T-cell (primary cell): ENCODE measurements around the gene PLEKHH1. TPM values are rescaled to one million over a fixed set of nuclear protein-coding genes. Genes with fewer than 3 reads are reported as not detected.
A peak's percentile ranks its signal among the peaks of the same experiment; 100 is the strongest.
"Not testable (repeated sequence)": the region's sequence is repeated elsewhere in the genome, so short reads cannot be mapped to it uniquely, and the experiment has no call there.

Experiments
- ATAC-seq, 4 experiments: fragments of 200-7000 bp in 3 of 4; fragments of 150-1000 bp in 1 of 4; cut with Tn5 transposase; replicated peaks in 1 of 4; 1 replicate in 3 of 4; 2 replicates in 1 of 4; pipeline ENCODE4 v1.10.0; 2021; ENCODE audit warnings: moderate library complexity in 3 of 4, mild to moderate bottlenecking in 2 of 4, moderate number of reproducible peaks in 1 of 4
- CTCF ChIA-PET, 2 donors: fragments of 300-600 bp; sonication (Branson Sonifier 250); formaldehyde crosslinking; loops; one replicate each; lab custom pipeline; 2022; ENCODE audit warnings: antibody characterized with exemption in 2 of 2; lab: Charles Lee
- POLR2A ChIA-PET, 2 donors: fragments of 300-600 bp; sonication (Branson Sonifier 250); formaldehyde crosslinking; loops; one replicate each; lab custom pipeline; 2022; ENCODE audit warnings: antibody characterized with exemption in 2 of 2; lab: Charles Lee
- DNase-seq, 35 experiments: peaks; one replicate each; pipeline versions ENCODE4 v3.0.0 to v3.0.0-alpha.2; 2013 to 2023
- H3K27ac ChIP-seq: one replicate; pipeline ENCODE4 v1.5.1; 2013; ENCODE audit warnings: low read length
- H3K27me3 ChIP-seq, 2 experiments: replicated peaks in 1 of 2; 1 replicate in 1 of 2; 2 replicates in 1 of 2; pipeline versions ENCODE4 v1.6.1 to v1.7.0; 2013; ENCODE audit warnings: low read length in 1 of 2, mixed read lengths in 1 of 2; ENCODE audit not compliant: control insufficient read depth in 2 of 2, insufficient read depth in 2 of 2; ENCODE audit errors: extremely low read depth in 1 of 2
- H3K36me3 ChIP-seq, 2 donors: 1 replicate in 1 of 2; 2 replicates in 1 of 2; pipeline versions ENCODE4 v1.6.1 to v1.7.0; 2013; ENCODE audit warnings: low read length in 1 of 2; ENCODE audit not compliant: control insufficient read depth in 2 of 2, insufficient read depth in 1 of 2; ENCODE audit errors: extremely low read depth in 1 of 2
- H3K4me1 ChIP-seq, 2 experiments: 1 replicate in 1 of 2; 2 replicates in 1 of 2; pipeline versions ENCODE4 v1.6.1 to v1.7.0; 2013; ENCODE audit warnings: low read length in 2 of 2, mixed read lengths in 1 of 2; ENCODE audit not compliant: insufficient read depth in 2 of 2, control insufficient read depth in 1 of 2; ENCODE audit errors: extremely low read depth in 1 of 2
- H3K4me3 ChIP-seq, 2 donors: 1 replicate in 1 of 2; 2 replicates in 1 of 2; pipeline versions ENCODE4 v1.5.1 to v1.7.0; 2013; ENCODE audit warnings: mild to moderate bottlenecking in 2 of 2, low read length in 1 of 2, moderate library complexity in 1 of 2; ENCODE audit not compliant: control insufficient read depth in 1 of 2; ENCODE audit errors: extremely low read depth in 1 of 2
- H3K9me3 ChIP-seq: 2 replicates; pipeline ENCODE4 v1.7.0; 2013
- H3K27ac Mint-ChIP-seq, 2 donors: one replicate each; pipeline ENCODE4 v1.8.0; 2020 to 2021; ENCODE audit warnings: mild to moderate bottlenecking in 2 of 2, mixed read lengths in 2 of 2
- H3K27me3 Mint-ChIP-seq, 2 donors: one replicate each; pipeline ENCODE4 v1.8.0; 2021 to 2022; ENCODE audit warnings: mixed read lengths in 2 of 2
- H3K36me3 Mint-ChIP-seq: one replicate; pipeline ENCODE4 v1.8.0; 2021; ENCODE audit warnings: mixed read lengths
- H3K4me1 Mint-ChIP-seq, 3 donors: one replicate each; pipeline ENCODE4 v1.8.0; 2020 to 2022; ENCODE audit warnings: mixed read lengths in 3 of 3, mild to moderate bottlenecking in 1 of 3
- H3K4me3 Mint-ChIP-seq, 3 donors: one replicate each; pipeline ENCODE4 v1.8.0; 2020 to 2022; ENCODE audit warnings: mild to moderate bottlenecking in 3 of 3, mixed read lengths in 3 of 3, moderate library complexity in 3 of 3
- H3K9me3 Mint-ChIP-seq, 3 donors: one replicate each; pipeline ENCODE4 v1.8.0; 2020 to 2022; ENCODE audit warnings: mixed read lengths in 3 of 3
- WGBS: methylation state at CpG from one replicate; pipeline ENCODE4 v1.1.5; 2013; ENCODE audit warnings: missing lambda C conversion rate; ENCODE audit not compliant: insufficient coverage; 5-methylcytosine and 5-hydroxymethylcytosine counted together
- total RNA-seq, 35 experiments: library from RNA in 6 of 35; stranded (reverse) in 6 of 35; fragments of 120-200 nt in 1 of 35; gene quantifications; one replicate each; pipeline versions ENCODE4 v1.2.1 to v1.2.4 and lab custom pipeline; 2013 to 2026

Gene PLEKHH1
- total RNA-seq, 5 donors from 2014 or later (not counting 1 experiment from before 2014, with no cell fraction given): 0.20 to 1.0 (median 0.58) TPM

- CTCF ChIA-PET: interaction anchor here (0.5 to 2.3 kb wide), 5 partner anchors 20 to 819 kb away, joined by 3 to 12 read pairs (median 3); no protein-coding TSS in a partner anchor
- Mint-ChIP-seq H3K27me3 (no peaks in the 10 kb centered on the region), H3K4me1 (no peaks in the 10 kb centered on the region), H3K36me3 (peaks cover 18% of the 10 kb centered on the region), H3K4me3 (no peak overlapping the region), H3K27ac (peak overlapping the region; percentile 31 to 34), H3K9me3 (no peaks in the 10 kb centered on the region)
- no peak for ATAC-seq
- Histone ChIP-seq H3K4me3 (no peak overlapping the region), H3K27ac (no peak overlapping the region), H3K4me1 (no peaks in the 10 kb centered on the region), H3K36me3 (peaks cover 10 to 32% of the 10 kb centered on the region in 2 donors), H3K27me3 (no peaks in the 10 kb centered on the region), H3K9me3 (no peaks in the 10 kb centered on the region)
- POLR2A ChIA-PET: interaction anchor here in 1 of 2 donors (0.9 kb wide), 1 partner anchor 13 kb away, joined by 3 read pairs; the partner anchor contains the start of gene PIGH
- 67% methylated on average over 1 of the region's 4 CpGs for WGBS
- DNase-seq: no peak
Observed at GRCh38 chr14:67586369-67586768, 53.3 kb downstream of the PLEKHH1 start.

- no peak overlapping the region for H3K4me3 Mint-ChIP-seq
- peaks cover 25% of the 10 kb centered on the region for H3K36me3 Mint-ChIP-seq
- Histone ChIP-seq H3K27ac (no peak overlapping the region), H3K4me3 (no peak overlapping the region), H3K9me3 (no peaks in the 10 kb centered on the region), H3K27me3 (no peaks in the 10 kb centered on the region), H3K4me1 (no peaks in the 10 kb centered on the region), H3K36me3 (peaks cover 10 to 58% of the 10 kb centered on the region in 2 donors)
- no peaks in the 10 kb centered on the region for H3K27me3 Mint-ChIP-seq
- POLR2A ChIA-PET: no interaction called here
- H3K27ac Mint-ChIP-seq: no peak overlapping the region
- no peak for DNase-seq
- no peaks in the 10 kb centered on the region for H3K9me3 Mint-ChIP-seq
- no peak for ATAC-seq
- CTCF ChIA-PET: interaction anchor here (0.6 to 1.2 kb wide), 4 partner anchors 11 to 115 kb away, joined by 3 to 7 read pairs (median 4); no protein-coding TSS in a partner anchor
- WGBS: no CpG with 5 or more reads among the region's 2 CpGs
- peaks cover 0 to under 1% (median 0%) of the 10 kb centered on the region in 3 donors for H3K4me1 Mint-ChIP-seq
Observed at GRCh38 chr14:67589204-67589770, 56.2 kb downstream of the PLEKHH1 start.

GRCh38 chr14:67593650-67594049 is 60.6 kb downstream of the PLEKHH1 start:
- H3K27me3 Mint-ChIP-seq, ATAC-seq, H3K27ac ChIP-seq, H3K27ac Mint-ChIP-seq, H3K9me3 Mint-ChIP-seq, DNase-seq, H3K9me3 ChIP-seq, H3K4me3 ChIP-seq, H3K4me3 Mint-ChIP-seq, CTCF ChIA-PET, POLR2A ChIA-PET, H3K4me1 ChIP-seq, H3K27me3 ChIP-seq: not testable (repeated sequence)
- Mint-ChIP-seq H3K4me1 (peaks cover 27 to 32% (median 29%) of the 10 kb centered on the region in 3 donors), H3K36me3 (peaks cover 21% of the 10 kb centered on the region)
- peaks cover 10 to 46% of the 10 kb centered on the region in 2 donors for H3K36me3 ChIP-seq
- no CpG with 5 or more reads among the region's 1 CpG for WGBS

- Histone ChIP-seq H3K36me3 (peaks cover 3 to 33% of the 10 kb centered on the region in 2 donors), H3K9me3 (no peaks in the 10 kb centered on the region), H3K4me1 (peaks cover 7 to 11% of the 10 kb centered on the region in 2 experiments), H3K27me3 (no peaks in the 10 kb centered on the region), H3K27ac (no peak overlapping the region), H3K4me3 (no peak overlapping the region)
- H3K9me3 Mint-ChIP-seq: no peaks in the 10 kb centered on the region
- DNase-seq: no peak
- H3K36me3 Mint-ChIP-seq: peaks cover 16% of the 10 kb centered on the region
- H3K27me3 Mint-ChIP-seq: no peaks in the 10 kb centered on the region
- peak overlapping the region in 1 of 2 donors; percentile 45 for H3K27ac Mint-ChIP-seq
- CTCF ChIA-PET: interaction anchor here in 1 of 2 donors (1.0 kb wide), 1 partner anchor 103 kb away, joined by 3 read pairs; no protein-coding TSS in a partner anchor
- POLR2A ChIA-PET: no interaction called here
- no peak for ATAC-seq
- no peak overlapping the region for H3K4me3 Mint-ChIP-seq
- WGBS: 92% methylated on average over 1 of the region's 2 CpGs
- peaks cover 37 to 45% (median 42%) of the 10 kb centered on the region in 3 donors for H3K4me1 Mint-ChIP-seq
Observed at GRCh38 chr14:67595392-67595791, 62.3 kb downstream of the PLEKHH1 start.

GRCh38 chr14:67599698-67600561 is 66.8 kb downstream of the PLEKHH1 start, which contains the start of gene PIGH:
Gene PIGH, minus strand, starts transcription at chr14:67600268. Its CDS starts 65 bp downstream, at chr14:67600203.
- peaks cover 9% of the 10 kb centered on the region for H3K36me3 Mint-ChIP-seq
- peak within 1 kb of the TSS; percentile 88 to 90 for H3K4me3 ChIP-seq
- no peaks in the 10 kb centered on the region for H3K9me3 ChIP-seq
- peaks cover 37 to 52% (median 48%) of the 10 kb centered on the region in 3 donors for H3K4me1 Mint-ChIP-seq
- H3K9me3 Mint-ChIP-seq: no peaks in the 10 kb centered on the region
- peaks cover 11 to 14% of the 10 kb centered on the region in 2 experiments for H3K4me1 ChIP-seq
- H3K27ac Mint-ChIP-seq: peak within 1 kb of the TSS; percentile 94 to 95
- ATAC-seq (peak; percentile 97), DNase-seq (peak; percentile 84 to 97 (median 92))
- 3% methylated on average over 73 of the region's 77 CpGs for WGBS
- H3K36me3 ChIP-seq: no peaks in the 10 kb centered on the region
- ChIA-PET POLR2A (interaction anchor here (0.5 to 1.8 kb wide), 15 partner anchors 13 to 1811 kb away, joined by 3 to 9 read pairs (median 3); partner anchors contain the start of gene ARG2 (in 2 of the 2)), CTCF (interaction anchor here (0.5 to 3.2 kb wide), 18 partner anchors 8 to 240 kb away, joined by 3 to 27 read pairs (median 4); partner anchors contain the start of genes ARG2 (in 1 of the 2), ATP6V1D (in 1 of the 2), RDH11 (in 1 of the 2) and RDH12 (in 1 of the 2))
- H3K27ac ChIP-seq: peak within 1 kb of the TSS; percentile 87
- H3K4me3 Mint-ChIP-seq: peak within 1 kb of the TSS; percentile 87 to 98 (median 98)
- no peaks in the 10 kb centered on the region for H3K27me3 Mint-ChIP-seq
- H3K27me3 ChIP-seq: no peaks in the 10 kb centered on the region
